NCI-H2081 (cell line): ENCODE results near the gene CFAP100.

Source experiments
- DNase-seq, 2 experiments: peaks; one replicate each; lab custom pipeline; 2025; lab: John Stamatoyannopoulos, UW

The CFAP100 gene

GRCh38 chr3:126423191-126424038 is 28.7 kb downstream of the CFAP100 start:
- no peak for DNase-seq

GRCh38 chr3:126424039-126424717 is 29.5 kb downstream of the CFAP100 start:
- DNase-seq, result no peak

- no peak for DNase-seq
These were observed 30.0 kb downstream of the CFAP100 start for GRCh38 chr3:126424751-126425150.

GRCh38 chr3:126431103-126431534 is 36.4 kb downstream of the CFAP100 start:
- DNase-seq, result no peak

GRCh38 chr3:126432361-126433104 is 37.8 kb downstream of the CFAP100 start:
- no peak for DNase-seq

GRCh38 chr3:126433105-126433430 is 38.4 kb downstream of the CFAP100 start:
- no peak for DNase-seq

GRCh38 chr3:126433496-126434263 is 39.0 kb downstream of the CFAP100 start:
- DNase-seq, result peak; percentile 73 to 87

GRCh38 chr3:126434264-126434590 is 39.5 kb downstream of the CFAP100 start:
- no peak for DNase-seq

- no peak for DNase-seq
These were observed 40.3 kb downstream of the CFAP100 start for GRCh38 chr3:126434931-126435411.

- no peak for DNase-seq
These were observed 41.0 kb downstream of the CFAP100 start for GRCh38 chr3:126435456-126436315.

GRCh38 chr3:126436826-126437717 is 42.4 kb downstream of the CFAP100 start:
- no peak for DNase-seq

- no peak for DNase-seq
These were observed 43.5 kb downstream of the CFAP100 start for GRCh38 chr3:126438186-126438585.

GRCh38 chr3:126438746-126439145 is 44.0 kb downstream of the CFAP100 start:
- no peak for DNase-seq

GRCh38 chr3:126439346-126439967 is 44.7 kb downstream of the CFAP100 start:
- DNase-seq, result no peak

- DNase-seq, result no peak
These were observed 45.4 kb downstream of the CFAP100 start for GRCh38 chr3:126439968-126440708.

GRCh38 chr3:126440709-126440995 is 45.9 kb downstream of the CFAP100 start:
- DNase-seq, result no peak

- no peak for DNase-seq
These were observed 46.7 kb downstream of the CFAP100 start for GRCh38 chr3:126441256-126441880.

- DNase-seq, result no peak
These were observed 47.6 kb downstream of the CFAP100 start for GRCh38 chr3:126442094-126442855.
